HG02798 (cell line): Measurements from ENCODE around the gene APBB2.
"Not testable (repeated sequence)": the region's sequence is repeated elsewhere in the genome, so short reads cannot be mapped to it uniquely, and the experiment has no call there.

Experiments
- ATAC-seq: cut with Tn5 transposase; IDR thresholded peaks from one replicate; pipeline ENCODE4 v1.9.1; 2021; ENCODE audit warnings: mild to moderate bottlenecking; ENCODE audit not compliant: unreplicated experiment, poor library complexity

APBB2 gene

GRCh38 chr4:41069838-41070237, 144.5 kb downstream of the APBB2 start:
- ATAC-seq = no peak

- no peak for ATAC-seq
These were observed 145.1 kb downstream of the APBB2 start for GRCh38 chr4:41069257-41069656.

- ATAC-seq = no peak
These were observed 147.0 kb downstream of the APBB2 start for GRCh38 chr4:41067369-41067768.

GRCh38 chr4:41066049-41066448, 148.3 kb downstream of the APBB2 start:
- no peak for ATAC-seq

- no peak for ATAC-seq
These were observed 148.8 kb downstream of the APBB2 start for GRCh38 chr4:41065434-41066006.

- no peak for ATAC-seq
These were observed 149.4 kb downstream of the APBB2 start for GRCh38 chr4:41064953-41065352.

- ATAC-seq = no peak
These were observed 152.7 kb downstream of the APBB2 start for GRCh38 chr4:41061482-41062185.

GRCh38 chr4:41060352-41061334, 153.7 kb downstream of the APBB2 start:
- ATAC-seq = no peak

- not testable (repeated sequence) for ATAC-seq
These were observed 154.9 kb downstream of the APBB2 start for GRCh38 chr4:41059411-41059810.

- no peak for ATAC-seq
These were observed 155.9 kb downstream of the APBB2 start for GRCh38 chr4:41058426-41058825.

- no peak for ATAC-seq
These were observed 156.9 kb downstream of the APBB2 start for GRCh38 chr4:41057467-41057866.

- ATAC-seq = no peak
These were observed 162.1 kb downstream of the APBB2 start for GRCh38 chr4:41052287-41052686.

GRCh38 chr4:41050880-41051775, 163.2 kb downstream of the APBB2 start:
- no peak for ATAC-seq

- no peak for ATAC-seq
These were observed 164.2 kb downstream of the APBB2 start for GRCh38 chr4:41050116-41050515.

- not testable (repeated sequence) for ATAC-seq
These were observed 165.2 kb downstream of the APBB2 start for GRCh38 chr4:41049176-41049575.

- ATAC-seq = no peak
These were observed 169.6 kb downstream of the APBB2 start for GRCh38 chr4:41044791-41045190.

GRCh38 chr4:41044165-41044564, 170.2 kb downstream of the APBB2 start:
- ATAC-seq = no peak

GRCh38 chr4:41043465-41043864, 170.9 kb downstream of the APBB2 start:
- ATAC-seq = no peak

- no peak for ATAC-seq
These were observed 172.8 kb downstream of the APBB2 start for GRCh38 chr4:41041551-41041950.

- no peak for ATAC-seq
These were observed 175.0 kb downstream of the APBB2 start for GRCh38 chr4:41039317-41039716.
